Head of caudate nucleus (tissue), 42 donors: ENCODE measurements around the gene ANP32E.
"Not testable (repeated sequence)": the region's sequence is repeated elsewhere in the genome, so short reads cannot be mapped to it uniquely, and the experiment has no call there.

Source experiments
- DNase-seq, 42 donors: peaks; one replicate each; pipeline versions ENCODE4 v3.0.0 to v3.0.0-alpha.2; 2020 to 2021; ENCODE audit warnings: mixed read lengths in 7 of 42
- intact Hi-C: fragments of 100-400 bp; cut with DNase I; formaldehyde crosslinking; loops from one replicate; pipeline ENCODE4 v1.15.0; 2022

ANP32E gene

GRCh38 chr1:150224983-150225382 lies 10.9 kb downstream of the ANP32E start:
- intact Hi-C loops: no loop called here

GRCh38 chr1:150221552-150221951 lies 14.4 kb downstream of the ANP32E start:
- no peak for DNase-seq

More at GRCh38 chr1:150224983-150225382, 10.9 kb downstream of the ANP32E start:
- no peak for DNase-seq

GRCh38 chr1:150215855-150216254 lies 20.1 kb downstream of the ANP32E start:
- DNase-seq, intact Hi-C loops: not testable (repeated sequence)

More at GRCh38 chr1:150221552-150221951, 14.4 kb downstream of the ANP32E start:
- intact Hi-C loops: no loop called here

GRCh38 chr1:150214099-150214756 lies 21.7 kb downstream of the ANP32E start:
- intact Hi-C loops, DNase-seq: not testable (repeated sequence)

GRCh38 chr1:150213170-150214098 lies 22.5 kb downstream of the ANP32E start:
- DNase-seq: peak; percentile 93 to 99 (median 97)
- intact Hi-C loops: no loop called here

- intact Hi-C loops: no loop called here
- no peak for DNase-seq
Measured at GRCh38 chr1:150212070-150212469, 23.8 kb downstream of the ANP32E start.

- intact Hi-C loops: no loop called here
- no peak for DNase-seq
Measured at GRCh38 chr1:150210706-150211105, 25.2 kb downstream of the ANP32E start.

- intact Hi-C loops: no loop called here
- no peak for DNase-seq
Measured at GRCh38 chr1:150210091-150210490, 25.8 kb downstream of the ANP32E start.

- intact Hi-C loops, DNase-seq: not testable (repeated sequence)
Measured at GRCh38 chr1:150208460-150208859, 27.5 kb downstream of the ANP32E start.

- intact Hi-C loops: no loop called here
- DNase-seq: no peak
Measured at GRCh38 chr1:150207281-150207971, 28.5 kb downstream of the ANP32E start.

GRCh38 chr1:150196417-150196816 lies 39.5 kb downstream of the ANP32E start:
- intact Hi-C loops: no loop called here
- no peak for DNase-seq

- DNase-seq: no peak
- intact Hi-C loops: no loop called here
Measured at GRCh38 chr1:150194381-150195031, 41.4 kb downstream of the ANP32E start.

- intact Hi-C loops: no loop called here
- DNase-seq: no peak
Measured at GRCh38 chr1:150192012-150192411, 43.9 kb downstream of the ANP32E start.

- intact Hi-C loops: loop anchor here (10.0 kb wide), 2 partner anchors 123 to 223 kb away; partner anchors contain the start of gene VPS45
- peak in 9 of 42 donors; percentile 13 to 52 (median 32) for DNase-seq
Measured at GRCh38 chr1:150187560-150187931, 48.4 kb downstream of the ANP32E start.

GRCh38 chr1:150186789-150187559 lies 48.9 kb downstream of the ANP32E start:
- intact Hi-C loops: loop anchor here (10.0 kb wide), 2 partner anchors 122 to 222 kb away; partner anchors contain the start of gene VPS45
- DNase-seq: peak in 1 of 42 donors; percentile 13

- intact Hi-C loops: loop anchor here (10.0 kb wide), 2 partner anchors 122 to 222 kb away; partner anchors contain the start of gene VPS45
- DNase-seq: not testable (repeated sequence)
Measured at GRCh38 chr1:150186438-150186788, 49.5 kb downstream of the ANP32E start.

GRCh38 chr1:150185481-150185880 lies 50.4 kb downstream of the ANP32E start:
- intact Hi-C loops: loop anchor here (10.0 kb wide), 2 partner anchors 121 to 221 kb away; partner anchors contain the start of gene VPS45
- DNase-seq: no peak

GRCh38 chr1:150183061-150183460 lies 52.9 kb downstream of the ANP32E start:
- intact Hi-C loops: loop anchor here (10.0 kb wide), 2 partner anchors 118 to 218 kb away; partner anchors contain the start of gene VPS45

More at GRCh38 chr1:150183061-150183460, 52.9 kb downstream of the ANP32E start:
- DNase-seq: no peak
